ENCODE measurements around the gene MSANTD3. TPM values are rescaled to one million over a fixed set of nuclear protein-coding genes. Genes with fewer than 3 reads are reported as not detected.

Gene MSANTD3
- total and polyA plus RNA-seq, 9 of the 15 experiments (the other 6 are each of a cell fraction or from before 2014, with no cell fraction given), result 9.4 to 28.7 (median 22.3) TPM

- TF ChIP-seq, protein P1, sequence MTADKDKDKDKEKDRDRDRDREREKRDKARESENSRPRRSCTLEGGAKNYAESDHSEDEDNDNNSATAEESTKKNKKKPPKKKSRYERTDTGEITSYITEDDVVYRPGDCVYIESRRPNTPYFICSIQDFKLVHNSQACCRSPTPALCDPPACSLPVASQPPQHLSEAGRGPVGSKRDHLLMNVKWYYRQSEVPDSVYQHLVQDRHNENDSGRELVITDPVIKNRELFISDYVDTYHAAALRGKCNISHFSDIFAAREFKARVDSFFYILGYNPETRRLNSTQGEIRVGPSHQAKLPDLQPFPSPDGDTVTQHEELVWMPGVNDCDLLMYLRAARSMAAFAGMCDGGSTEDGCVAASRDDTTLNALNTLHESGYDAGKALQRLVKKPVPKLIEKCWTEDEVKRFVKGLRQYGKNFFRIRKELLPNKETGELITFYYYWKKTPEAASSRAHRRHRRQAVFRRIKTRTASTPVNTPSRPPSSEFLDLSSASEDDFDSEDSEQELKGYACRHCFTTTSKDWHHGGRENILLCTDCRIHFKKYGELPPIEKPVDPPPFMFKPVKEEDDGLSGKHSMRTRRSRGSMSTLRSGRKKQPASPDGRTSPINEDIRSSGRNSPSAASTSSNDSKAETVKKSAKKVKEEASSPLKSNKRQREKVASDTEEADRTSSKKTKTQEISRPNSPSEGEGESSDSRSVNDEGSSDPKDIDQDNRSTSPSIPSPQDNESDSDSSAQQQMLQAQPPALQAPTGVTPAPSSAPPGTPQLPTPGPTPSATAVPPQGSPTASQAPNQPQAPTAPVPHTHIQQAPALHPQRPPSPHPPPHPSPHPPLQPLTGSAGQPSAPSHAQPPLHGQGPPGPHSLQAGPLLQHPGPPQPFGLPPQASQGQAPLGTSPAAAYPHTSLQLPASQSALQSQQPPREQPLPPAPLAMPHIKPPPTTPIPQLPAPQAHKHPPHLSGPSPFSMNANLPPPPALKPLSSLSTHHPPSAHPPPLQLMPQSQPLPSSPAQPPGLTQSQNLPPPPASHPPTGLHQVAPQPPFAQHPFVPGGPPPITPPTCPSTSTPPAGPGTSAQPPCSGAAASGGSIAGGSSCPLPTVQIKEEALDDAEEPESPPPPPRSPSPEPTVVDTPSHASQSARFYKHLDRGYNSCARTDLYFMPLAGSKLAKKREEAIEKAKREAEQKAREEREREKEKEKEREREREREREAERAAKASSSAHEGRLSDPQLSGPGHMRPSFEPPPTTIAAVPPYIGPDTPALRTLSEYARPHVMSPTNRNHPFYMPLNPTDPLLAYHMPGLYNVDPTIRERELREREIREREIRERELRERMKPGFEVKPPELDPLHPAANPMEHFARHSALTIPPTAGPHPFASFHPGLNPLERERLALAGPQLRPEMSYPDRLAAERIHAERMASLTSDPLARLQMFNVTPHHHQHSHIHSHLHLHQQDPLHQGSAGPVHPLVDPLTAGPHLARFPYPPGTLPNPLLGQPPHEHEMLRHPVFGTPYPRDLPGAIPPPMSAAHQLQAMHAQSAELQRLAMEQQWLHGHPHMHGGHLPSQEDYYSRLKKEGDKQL (CRISPR knock-in tag; IDR thresholded peaks at IDR 0.05; ENCODE audit: borderline replicate concordance), result no peak
- TF ChIP-seq L3MBTL2 (IDR thresholded peaks at IDR 0.05) (no peak), NFIC (IDR thresholded peaks at IDR 0.05) (peak; percentile 49; the same call in 1 of the 2 replicates), PTBP1 (IDR thresholded peaks at IDR 0.05; ENCODE audit: low read depth, low read length) (no peak), NRF1 (conservative IDR thresholded peaks at IDR 0.05 in 1 of 2, IDR thresholded peaks at IDR 0.05 in 1 of 2) (peak in 1 of 2 experiments; percentile 29; a peak in 1 of 4 replicates), EGR1 (conservative IDR thresholded peaks at IDR 0.05) (0 out of 2 replicates have a peak, but pooled peaks have one; percentile 6), TAL1 (IDR thresholded peaks at IDR 0.05) (peak; percentile 76; the same call in 1 of the 2 replicates), MEIS2 (IDR thresholded peaks at IDR 0.05; ENCODE audit: partially characterized antibody) (no peak), MTA3 (IDR thresholded peaks at IDR 0.05; ENCODE audit: borderline replicate concordance) (no peak), ZNF324 (CRISPR knock-in tag; IDR thresholded peaks at IDR 0.05) (no peak), ZMIZ1 (IDR thresholded peaks at IDR 0.05; ENCODE audit: low read depth in 2 of 2, low read length in 2 of 2) (no peak), SPI1 (IDR thresholded peaks at IDR 0.05; ENCODE audit: borderline replicate concordance, low read depth, low read length) (no peak), ZC3H8 (IDR thresholded peaks at IDR 0.05) (no peak), SRSF1 (IDR thresholded peaks at IDR 0.05; ENCODE audit: low read depth, low read length) (no peak), HLTF (IDR thresholded peaks at IDR 0.05) (peak; percentile 91), MEF2D (tag; conservative IDR thresholded peaks at IDR 0.05; ENCODE audit: low read depth) (no peak), ZBTB17 (CRISPR knock-in tag; IDR thresholded peaks at IDR 0.05) (no peak), E2F4 (CRISPR knock-in tag; IDR thresholded peaks at IDR 0.05; ENCODE audit: low read depth) (no peak), CBX2 (IDR thresholded peaks at IDR 0.05; ENCODE audit: insufficient read depth, low read length, poor library complexity, severe bottlenecking) (no peak)
- TF ChIP-seq, protein P2, sequence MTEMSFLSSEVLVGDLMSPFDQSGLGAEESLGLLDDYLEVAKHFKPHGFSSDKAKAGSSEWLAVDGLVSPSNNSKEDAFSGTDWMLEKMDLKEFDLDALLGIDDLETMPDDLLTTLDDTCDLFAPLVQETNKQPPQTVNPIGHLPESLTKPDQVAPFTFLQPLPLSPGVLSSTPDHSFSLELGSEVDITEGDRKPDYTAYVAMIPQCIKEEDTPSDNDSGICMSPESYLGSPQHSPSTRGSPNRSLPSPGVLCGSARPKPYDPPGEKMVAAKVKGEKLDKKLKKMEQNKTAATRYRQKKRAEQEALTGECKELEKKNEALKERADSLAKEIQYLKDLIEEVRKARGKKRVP (CRISPR knock-in tag; IDR thresholded peaks at IDR 0.05), result no peak
These were observed 20.0 kb upstream of the MSANTD3 start (continued) for GRCh38 chr9:100406962-100407361.

Data from K562 (cell line).